Hepatocyte (in vitro differentiated cells): Measurements from ENCODE around the gene ARSH.

Experiments used
- EZH2 ChIP-seq: fragments of 200-600 bp; sonication (generic); IDR thresholded peaks from 2 replicates; pipeline ENCODE4 v1.6.1; 2016; ENCODE audit warnings: antibody characterized with exemption, mild to moderate bottlenecking, borderline replicate concordance
- TF ChIP-seq, protein P1 (sequence below): fragments of 200-600 bp; sonication (generic); IDR thresholded peaks from 2 replicates; pipeline ENCODE4 v1.5.1; 2016; ENCODE audit warnings: antibody characterized with exemption, mild to moderate bottlenecking; ENCODE audit not compliant: poor library complexity

DNA sequence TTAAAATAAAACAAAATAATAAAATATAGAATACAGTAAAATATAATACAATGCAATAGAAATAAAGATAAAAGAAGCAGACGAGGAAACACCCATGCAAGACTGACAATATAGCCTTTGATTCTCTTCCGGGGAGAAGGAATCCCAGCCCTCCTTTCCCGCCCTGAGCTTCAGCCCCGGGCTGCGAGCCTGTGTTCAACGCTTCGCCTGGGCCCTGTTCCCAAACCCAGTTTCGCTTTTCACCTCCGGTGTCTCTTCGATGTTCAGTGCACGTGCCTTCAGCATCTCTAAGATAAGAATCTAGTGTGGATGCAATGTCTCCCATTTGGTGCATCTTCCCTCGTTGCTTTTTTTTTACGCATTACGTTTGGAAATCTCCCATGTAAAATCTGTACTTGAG is 38.8 kb upstream of the ARSH start:
- TF ChIP-seq, protein P1, sequence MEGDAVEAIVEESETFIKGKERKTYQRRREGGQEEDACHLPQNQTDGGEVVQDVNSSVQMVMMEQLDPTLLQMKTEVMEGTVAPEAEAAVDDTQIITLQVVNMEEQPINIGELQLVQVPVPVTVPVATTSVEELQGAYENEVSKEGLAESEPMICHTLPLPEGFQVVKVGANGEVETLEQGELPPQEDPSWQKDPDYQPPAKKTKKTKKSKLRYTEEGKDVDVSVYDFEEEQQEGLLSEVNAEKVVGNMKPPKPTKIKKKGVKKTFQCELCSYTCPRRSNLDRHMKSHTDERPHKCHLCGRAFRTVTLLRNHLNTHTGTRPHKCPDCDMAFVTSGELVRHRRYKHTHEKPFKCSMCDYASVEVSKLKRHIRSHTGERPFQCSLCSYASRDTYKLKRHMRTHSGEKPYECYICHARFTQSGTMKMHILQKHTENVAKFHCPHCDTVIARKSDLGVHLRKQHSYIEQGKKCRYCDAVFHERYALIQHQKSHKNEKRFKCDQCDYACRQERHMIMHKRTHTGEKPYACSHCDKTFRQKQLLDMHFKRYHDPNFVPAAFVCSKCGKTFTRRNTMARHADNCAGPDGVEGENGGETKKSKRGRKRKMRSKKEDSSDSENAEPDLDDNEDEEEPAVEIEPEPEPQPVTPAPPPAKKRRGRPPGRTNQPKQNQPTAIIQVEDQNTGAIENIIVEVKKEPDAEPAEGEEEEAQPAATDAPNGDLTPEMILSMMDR: no peak
- no peak for TF ChIP-seq EZH2
